22Rv1 (cell line): Measurements from ENCODE around the gene FAM50A.

ENCODE experiments used
- ZFX ChIP-seq: fragments of 450-650 bp; IDR thresholded peaks from 2 replicates; pipeline ENCODE4 v1.6.1; 2017; ENCODE audit warnings: antibody characterized with exemption, borderline replicate concordance
- TF ChIP-seq, protein P1 (sequence below): fragments of 450-650 bp; IDR thresholded peaks from 2 replicates; pipeline ENCODE4 v1.5.1; 2017; ENCODE audit warnings: mild to moderate bottlenecking

DNA sequence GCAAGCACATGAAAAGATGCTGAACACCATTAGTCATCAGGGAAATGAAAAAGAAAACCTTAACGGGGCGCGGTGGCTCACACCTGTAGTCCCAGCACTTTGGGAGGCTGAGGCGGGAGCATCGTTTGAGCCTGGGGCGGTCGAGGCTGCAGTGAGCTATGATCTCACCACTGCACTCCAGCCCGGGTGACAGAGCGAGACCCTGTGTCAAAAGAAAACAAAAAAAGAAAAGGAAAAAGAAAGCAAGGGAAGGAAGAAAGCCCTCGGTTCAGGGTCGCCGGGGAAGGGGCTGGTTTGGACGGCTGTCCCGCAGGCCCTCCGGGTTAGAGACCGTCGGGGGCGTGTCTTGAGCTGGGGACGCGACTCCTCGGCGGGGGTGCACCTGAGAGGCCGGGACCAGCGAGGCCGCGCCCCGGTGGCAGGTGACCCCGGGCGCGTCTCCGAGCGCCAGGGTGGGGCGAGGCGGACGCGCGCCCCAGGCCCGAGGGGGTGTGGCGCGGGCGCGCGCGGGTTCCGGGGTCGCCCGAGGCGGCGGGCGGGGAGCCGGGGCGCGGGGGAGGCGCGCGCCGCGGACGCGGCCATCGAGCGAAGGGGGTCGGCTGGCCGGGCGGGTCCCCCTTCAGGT, 13.7 kb downstream of the FAM50A start:
- TF ChIP-seq, protein P1, sequence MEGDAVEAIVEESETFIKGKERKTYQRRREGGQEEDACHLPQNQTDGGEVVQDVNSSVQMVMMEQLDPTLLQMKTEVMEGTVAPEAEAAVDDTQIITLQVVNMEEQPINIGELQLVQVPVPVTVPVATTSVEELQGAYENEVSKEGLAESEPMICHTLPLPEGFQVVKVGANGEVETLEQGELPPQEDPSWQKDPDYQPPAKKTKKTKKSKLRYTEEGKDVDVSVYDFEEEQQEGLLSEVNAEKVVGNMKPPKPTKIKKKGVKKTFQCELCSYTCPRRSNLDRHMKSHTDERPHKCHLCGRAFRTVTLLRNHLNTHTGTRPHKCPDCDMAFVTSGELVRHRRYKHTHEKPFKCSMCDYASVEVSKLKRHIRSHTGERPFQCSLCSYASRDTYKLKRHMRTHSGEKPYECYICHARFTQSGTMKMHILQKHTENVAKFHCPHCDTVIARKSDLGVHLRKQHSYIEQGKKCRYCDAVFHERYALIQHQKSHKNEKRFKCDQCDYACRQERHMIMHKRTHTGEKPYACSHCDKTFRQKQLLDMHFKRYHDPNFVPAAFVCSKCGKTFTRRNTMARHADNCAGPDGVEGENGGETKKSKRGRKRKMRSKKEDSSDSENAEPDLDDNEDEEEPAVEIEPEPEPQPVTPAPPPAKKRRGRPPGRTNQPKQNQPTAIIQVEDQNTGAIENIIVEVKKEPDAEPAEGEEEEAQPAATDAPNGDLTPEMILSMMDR = no peak
- no peak for TF ChIP-seq ZFX
